ENCODE measurements around the gene GPNMB. TPM values are rescaled to one million over a fixed set of nuclear protein-coding genes. Genes with fewer than 3 reads are reported as not detected.

GPNMB gene
- total RNA-seq, 1 experiment from 2014 or later, result 1.2 TPM

GRCh38 chr7:23295401-23295697, 48.8 kb downstream of the GPNMB start:
- Histone ChIP-seq H4K8ac (replicated peaks; ENCODE audit: insufficient read length, low read depth, low read length) (no peak overlapping the region), H2BK5ac (ENCODE audit: insufficient read length, low read length) (no peak overlapping the region), H3K18ac (ENCODE audit: insufficient read length, low read depth, low read length) (no peak overlapping the region), H3K9ac (ENCODE audit: extremely low read depth, insufficient read length, low read length) (no peak overlapping the region), H3K79me1 (ENCODE audit: insufficient read depth, low read depth, low read length, poor library complexity, severe bottlenecking) (no peaks in the 10 kb centered on the region), H3K56ac (ENCODE audit: insufficient read length, low read depth, low read length) (no peak overlapping the region), H2AK5ac (ENCODE audit: insufficient read length, low read length) (no peak overlapping the region), H2BK120ac (ENCODE audit: low read depth, low read length, poor library complexity, severe bottlenecking) (no peak overlapping the region), H3K27me3 (ENCODE audit: insufficient read depth, low read length) (no peaks in the 10 kb centered on the region), H3K79me2 (ENCODE audit: insufficient read depth, low read length) (peaks cover 8% of the 10 kb centered on the region; the same call in 1 of the 2 replicates), H3K4me2 (ENCODE audit: insufficient read depth, insufficient read length, low read length) (no peak overlapping the region), H4K20me1 (ENCODE audit: control insufficient read depth, insufficient read depth, insufficient read length) (no peaks in the 10 kb centered on the region), H4K5ac (ENCODE audit: insufficient read length, low read depth, low read length) (no peak overlapping the region), H3K9me3 (ENCODE audit: control insufficient read depth, low read depth, low read length) (no peaks in the 10 kb centered on the region), H3K23ac (ENCODE audit: insufficient read length, low read depth, low read length) (no peak overlapping the region), H2BK12ac (ENCODE audit: insufficient read length, low read depth, low read length) (no peak overlapping the region), H3T11ph (ENCODE audit: low read length) (no peak overlapping the region), H3K14ac (ENCODE audit: insufficient read depth, low read length) (no peak overlapping the region), H4K91ac (ENCODE audit: insufficient read length, low read depth, low read length) (no peak overlapping the region), H3K27ac (ENCODE audit: insufficient read length, low read depth, low read length) (no peak overlapping the region), H3K4me1 (ENCODE audit: insufficient read depth, low read length) (peaks cover 2% of the 10 kb centered on the region; the same call in 1 of the 2 replicates), H2AFZ (ENCODE audit: low read length) (no peak overlapping the region), H2BK20ac (ENCODE audit: low read depth, low read length, poor library complexity, severe bottlenecking) (no peak overlapping the region), H3K4ac (ENCODE audit: low read depth, low read length) (no peak overlapping the region), H3K23me2 (ENCODE audit: insufficient read length, low read depth, low read length, poor library complexity, severe bottlenecking) (peaks cover 8% of the 10 kb centered on the region), H2BK15ac (ENCODE audit: low read depth, low read length) (no peak overlapping the region)
- Mint-ChIP-seq H3K36me3 (ENCODE audit: insufficient read depth in 1 of 3, low read depth in 3 of 3) (no peaks in the 10 kb centered on the region), H3K27me3 (ENCODE audit: low read depth) (peaks cover 22% of the 10 kb centered on the region), H3K9me3 (no peaks in the 10 kb centered on the region), H3K4me3 (no peak overlapping the region), H3K27ac (no peak overlapping the region), H3K4me1 (peaks cover 25 to 29% of the 10 kb centered on the region in 2 experiments)
- DNase-seq, result no peak
- TF ChIP-seq CTCF (conservative IDR thresholded peaks at IDR 0.05), result no peak
